MM.1S (cell line): ENCODE results near the gene LRRC1.

Experiments
- DNase-seq: peaks from one replicate; pipeline ENCODE4 v3.0.0-alpha.2; 2015
- H2AFZ ChIP-seq: fragments of 300-600 bp; sonication (generic); 2 replicates; pipeline ENCODE4 v1.6.0; 2016; ENCODE audit warnings: antibody characterized with exemption, low read length
- H3F3A ChIP-seq: fragments of 300-600 bp; sonication (generic); 2 replicates; pipeline ENCODE4 v1.6.1; 2016; ENCODE audit warnings: mild to moderate bottlenecking, antibody characterized with exemption, low read length, moderate library complexity, mixed read lengths; ENCODE audit not compliant: insufficient read depth
- H3K27ac ChIP-seq: fragments of 300-600 bp; sonication (generic); 2 replicates; pipeline ENCODE4 v1.5.1; 2016; ENCODE audit warnings: mild to moderate bottlenecking, low read length
- H3K27me3 ChIP-seq: fragments of 300-600 bp; sonication (generic); replicated peaks from 2 replicates; pipeline ENCODE4 v1.6.0; 2016; ENCODE audit warnings: low read length; ENCODE audit not compliant: insufficient read depth
- H3K36me3 ChIP-seq: fragments of 300-600 bp; sonication (generic); replicated peaks from 2 replicates; pipeline ENCODE4 v1.6.1; 2016; ENCODE audit warnings: mild to moderate bottlenecking, low read length, mixed read lengths; ENCODE audit not compliant: insufficient read depth
- H3K4me1 ChIP-seq: fragments of 300-600 bp; sonication (generic); 2 replicates; pipeline ENCODE4 v1.6.1; 2016; ENCODE audit warnings: low read length, mixed read lengths
- H3K4me2 ChIP-seq: fragments of 300-600 bp; sonication (generic); 2 replicates; pipeline ENCODE4 v1.6.0; 2016; ENCODE audit warnings: low read depth, low read length
- H3K4me3 ChIP-seq: fragments of 300-600 bp; sonication (generic); 2 replicates; pipeline ENCODE4 v1.5.1; 2016; ENCODE audit warnings: low read length, mixed read lengths
- H3K79me2 ChIP-seq: fragments of 300-600 bp; sonication (generic); 2 replicates; pipeline ENCODE4 v1.6.1; 2016; ENCODE audit warnings: mixed run types, low read length, mixed read lengths
- H3K9ac ChIP-seq: fragments of 300-600 bp; sonication (generic); 2 replicates; pipeline ENCODE4 v1.6.1; 2016; ENCODE audit warnings: low read length, mixed read lengths
- H3K9me2 ChIP-seq: fragments of 300-600 bp; sonication (generic); replicated peaks from 2 replicates; pipeline ENCODE4 v1.6.1; 2016; ENCODE audit warnings: mild to moderate bottlenecking, low read length, mixed read lengths; ENCODE audit not compliant: insufficient read depth
- H3K9me3 ChIP-seq: fragments of 300-600 bp; sonication (generic); replicated peaks from 2 replicates; pipeline ENCODE4 v1.6.1; 2016; ENCODE audit warnings: mild to moderate bottlenecking, low read length, mixed read lengths; ENCODE audit not compliant: insufficient read depth
- H4K20me1 ChIP-seq: fragments of 300-600 bp; sonication (generic); 2 replicates; pipeline ENCODE4 v1.6.1; 2016; ENCODE audit warnings: mild to moderate bottlenecking, low read length, moderate library complexity, mixed read lengths; ENCODE audit not compliant: insufficient read depth
- CTCF ChIP-seq: fragments of 300-600 bp; sonication (generic); IDR thresholded peaks from 2 replicates; pipeline ENCODE4 v1.5.1; 2016; ENCODE audit warnings: antibody characterized with exemption, low read length, mixed read lengths
- EZH2 ChIP-seq: fragments of 300-600 bp; sonication (generic); optimal IDR thresholded peaks from 2 replicates; pipeline ENCODE3; 2017; ENCODE audit warnings: low read depth, mild to moderate bottlenecking, antibody characterized with exemption, low read length, mixed read lengths
- EZH2phosphoT487 ChIP-seq: fragments of 300-600 bp; sonication (generic); IDR thresholded peaks from 2 replicates; pipeline ENCODE4 v1.6.1; 2018; ENCODE audit warnings: antibody characterized with exemption, low read length

The LRRC1 gene

DNA sequence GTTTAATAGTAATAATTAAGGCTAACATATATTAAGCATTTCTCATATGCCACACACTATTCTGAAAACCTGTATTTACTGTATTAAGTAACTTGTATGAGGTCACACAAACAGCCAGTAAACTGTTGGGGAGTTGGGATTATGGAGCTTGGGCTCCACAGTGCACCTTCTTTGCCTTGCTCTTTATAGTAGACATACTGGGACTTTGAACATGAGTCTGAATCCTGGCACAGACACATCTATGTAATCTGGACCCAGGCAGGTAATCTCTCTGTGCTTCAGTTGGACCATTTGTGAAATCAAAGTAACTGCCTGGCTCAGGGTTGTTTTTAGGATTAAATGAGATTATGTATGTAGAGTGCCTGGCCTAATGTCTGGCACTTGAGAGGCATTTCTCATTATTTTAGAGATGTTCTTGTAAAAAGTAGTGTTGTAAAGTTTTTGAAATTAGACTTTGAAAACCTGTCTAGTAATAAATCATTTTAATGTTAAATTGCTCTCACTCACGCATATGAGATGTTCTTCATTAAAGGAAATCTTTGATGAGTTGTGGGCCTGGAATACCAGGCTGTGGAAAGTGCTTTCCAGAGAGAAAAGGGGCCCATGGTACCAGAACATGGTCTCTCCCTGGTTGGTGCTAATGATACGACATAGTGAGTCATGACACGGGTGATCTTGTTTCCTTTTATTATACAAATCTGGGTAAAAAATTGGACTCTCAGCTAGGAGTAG lies 34.3 kb downstream of the LRRC1 start:
- no peak overlapping the region for H2AFZ ChIP-seq
- no peaks in the 10 kb centered on the region for H3K9me2 ChIP-seq
- H3K9me3 ChIP-seq, result no peaks in the 10 kb centered on the region
- DNase-seq, result no peak
- no peak overlapping the region for H3K4me2 ChIP-seq
- H3K4me1 ChIP-seq, result peaks cover 26% of the 10 kb centered on the region; the same call in 1 of the 2 replicates
- no peaks in the 10 kb centered on the region for H4K20me1 ChIP-seq
- no peaks in the 10 kb centered on the region for H3K36me3 ChIP-seq
- TF ChIP-seq EZH2phosphoT487, result no peak
- TF ChIP-seq EZH2, result no peak
- no peak for TF ChIP-seq CTCF
- H3K9ac ChIP-seq, result no peak overlapping the region
- H3K27me3 ChIP-seq, result no peaks in the 10 kb centered on the region
- no peak overlapping the region for H3K27ac ChIP-seq
- H3K4me3 ChIP-seq, result no peak overlapping the region
- H3F3A ChIP-seq, result no peaks in the 10 kb centered on the region
- peaks cover 96% of the 10 kb centered on the region for H3K79me2 ChIP-seq

DNA sequence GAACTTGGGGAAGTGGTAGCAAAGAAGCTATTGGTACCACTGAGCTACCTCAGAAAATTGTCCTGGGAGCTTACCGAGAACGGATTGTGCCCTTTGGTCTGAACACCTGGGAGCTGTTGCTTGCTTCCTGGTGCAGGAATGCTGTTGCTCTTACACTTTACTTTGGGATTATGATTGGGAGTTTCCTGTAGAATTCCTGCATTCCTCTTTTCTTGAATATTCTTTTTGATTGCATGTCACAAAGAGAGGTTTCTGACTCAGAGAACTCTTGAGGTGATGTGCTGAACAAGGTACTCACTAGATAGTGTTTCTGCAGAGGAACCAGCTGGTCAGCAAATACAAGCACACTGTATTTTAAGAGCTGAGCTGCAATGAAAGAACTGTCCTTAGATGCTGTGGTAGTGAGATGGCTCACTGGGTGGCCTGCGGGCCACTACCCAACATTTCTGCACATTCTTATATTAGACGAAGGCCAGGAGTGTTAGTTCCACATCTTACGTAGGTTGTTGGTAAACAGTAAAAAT lies 35.0 kb downstream of the LRRC1 start:
- H3K4me2 ChIP-seq, result no peak overlapping the region
- TF ChIP-seq CTCF (no peak), EZH2 (no peak), EZH2phosphoT487 (no peak)

GRCh38 chr6:53830366-53830765 lies 35.6 kb downstream of the LRRC1 start:
- Histone ChIP-seq H3K9ac (no peak overlapping the region), H3K27me3 (no peaks in the 10 kb centered on the region), H3K4me3 (no peak overlapping the region), H3F3A (no peaks in the 10 kb centered on the region), H3K36me3 (no peaks in the 10 kb centered on the region), H3K27ac (no peak overlapping the region), H3K4me2 (no peak overlapping the region), H3K79me2 (peaks cover 91% of the 10 kb centered on the region), H3K9me2 (no peaks in the 10 kb centered on the region), H3K4me1 (peaks cover 15% of the 10 kb centered on the region; the same call in 1 of the 2 replicates), H4K20me1 (no peaks in the 10 kb centered on the region), H3K9me3 (no peaks in the 10 kb centered on the region), H2AFZ (no peak overlapping the region)
- TF ChIP-seq EZH2 (no peak), EZH2phosphoT487 (no peak), CTCF (no peak)
- no peak for DNase-seq

More for the DNA sequence above, 35.0 kb downstream of the LRRC1 start:
- no peaks in the 10 kb centered on the region for H3K9me2 ChIP-seq
- H3K36me3 ChIP-seq, result no peaks in the 10 kb centered on the region
- no peak overlapping the region for H2AFZ ChIP-seq
- DNase-seq, result no peak
- peaks cover 94% of the 10 kb centered on the region for H3K79me2 ChIP-seq
- H3K9ac ChIP-seq, result no peak overlapping the region
- no peaks in the 10 kb centered on the region for H3F3A ChIP-seq
- H3K27ac ChIP-seq, result no peak overlapping the region
- H3K27me3 ChIP-seq, result no peaks in the 10 kb centered on the region
- peaks cover 21% of the 10 kb centered on the region; the same call in 1 of the 2 replicates for H3K4me1 ChIP-seq
- no peaks in the 10 kb centered on the region for H4K20me1 ChIP-seq
- no peaks in the 10 kb centered on the region for H3K9me3 ChIP-seq
- no peak overlapping the region for H3K4me3 ChIP-seq
